Heart left ventricle (tissue), 13 donors: ENCODE results near the gene ACADM.
"Not testable (repeated sequence)": the region's sequence is repeated elsewhere in the genome, so short reads cannot be mapped to it uniquely, and the experiment has no call there.

Experiments
- CTCF ChIP-seq, 12 donors: fragments of 200-600 bp; sonication (generic) in 4 of 12; IDR thresholded peaks; one replicate each; pipeline versions ENCODE4 v1.5.0 to v1.8.0; 2018 to 2022; ENCODE audit warnings: antibody characterized with exemption in 12 of 12, mild to moderate bottlenecking in 5 of 12
- POLR2A ChIP-seq, 2 donors: fragments of 450-650 bp; IDR thresholded peaks; one replicate each; pipeline ENCODE4 v1.6.1; 2017; ENCODE audit warnings: antibody characterized with exemption in 2 of 2, mild to moderate bottlenecking in 2 of 2, moderate library complexity in 2 of 2
- donor health status: ischemic (EF 13 %, LVEDD 7.1; RV severe dilation, severe dysfunction).
- donor health status: DM: no; HTN: yes; CAD: no.
- donor health status: DM: no; HTN: no; CAD: no.
- donor health status: ischemic (EF 25% LVEDD 6.9; RV normal size, moderate dysfunction).
- donor health status: ischemic (EF 25% LVEDD 5.7; RV mildly dilated, moderate dysfunction).
- donor health status: ischemic (EF 35%, LVEDD 5.7; RV mildly dilated, moderate dysfunction).
- donor health status: nonischemic (EF 11% LVEDD 7.7; RV severe dilation, severe dysfunction).
- donor health status: DM: yes; HTN: yes; CAD: no.
- donor health status: PGD.
- donor health status: ischemic (EF 29% LVEDD 5.4; RV normal size, mild dysfunction).
- donor health status: nonischemic (EF 23%, LVEDD 6.1; RV moderate dilation, normal function).

GRCh38 chr1:75677964-75678363 is 46.5 kb upstream of the ACADM start:
- TF ChIP-seq POLR2A, CTCF (IDR thresholded peaks at IDR 0.05): not testable (repeated sequence)
